B cell (primary cell): ENCODE results near the gene GUCA2A. TPM values are rescaled to one million over a fixed set of nuclear protein-coding genes. Genes with fewer than 3 reads are reported as not detected.

ENCODE experiments used
- ATAC-seq: fragments of 200-7000 bp; cut with Tn5 transposase; one replicate; pipeline ENCODE4 v1.10.0; 2021; ENCODE audit warnings: low read depth, mild to moderate bottlenecking, moderate number of reproducible peaks, moderate library complexity
- CTCF ChIA-PET: fragments of 350-600 bp; sonication (Branson Sonifier 250); formaldehyde crosslinking; loops from one replicate; lab custom pipeline; 2021; ENCODE audit warnings: antibody characterized with exemption, inconsistent platforms; lab: Charles Lee
- POLR2A ChIA-PET: fragments of 350-600 bp; sonication (Branson Sonifier 250); formaldehyde crosslinking; loops from one replicate; lab custom pipeline; 2021; ENCODE audit warnings: antibody characterized with exemption; lab: Charles Lee
- DNase-seq: peaks from one replicate; pipeline ENCODE4 v3.0.0; 2013
- H2AFZ ChIP-seq: 2 replicates; pipeline ENCODE4 v1.6.1; 2012; ENCODE audit warnings: mild to moderate bottlenecking, low read depth, low read length; ENCODE audit not compliant: insufficient read depth, poor library complexity, severe bottlenecking
- H3K27ac ChIP-seq, 2 donors: 1 replicate in 1 of 2; 2 replicates in 1 of 2; pipeline ENCODE4 v1.5.1; 2012 to 2013; ENCODE audit warnings: low read length in 2 of 2, mild to moderate bottlenecking in 2 of 2, moderate library complexity in 1 of 2
- H3K27me3 ChIP-seq, 4 experiments: fragments of 200-600 bp in 1 of 4; sonication (generic) in 1 of 4; replicated peaks in 1 of 4; 1 replicate in 2 of 4; 2 replicates in 2 of 4; pipeline versions ENCODE4 v1.6.1 to v1.7.0; 2013 to 2016; ENCODE audit warnings: low read length in 3 of 4, mild to moderate bottlenecking in 2 of 4, mixed read lengths in 1 of 4, moderate library complexity in 1 of 4; ENCODE audit not compliant: insufficient read depth in 4 of 4, control insufficient read depth in 3 of 4; ENCODE audit errors: control extremely low read depth in 1 of 4
- H3K36me3 ChIP-seq, 2 experiments: replicated peaks in 1 of 2; 1 replicate in 1 of 2; 2 replicates in 1 of 2; pipeline versions ENCODE4 v1.6.1 to v1.7.1; 2013; ENCODE audit warnings: low read length in 1 of 2; ENCODE audit not compliant: insufficient read depth in 2 of 2, control insufficient read depth in 1 of 2; ENCODE audit errors: control extremely low read depth in 1 of 2, extremely low read depth in 1 of 2
- H3K4me1 ChIP-seq, 2 donors: fragments of 200-600 bp in 1 of 2; sonication (generic) in 1 of 2; 1 replicate in 1 of 2; 2 replicates in 1 of 2; pipeline versions ENCODE4 v1.5.1 to v1.6.1; 2013 to 2017; ENCODE audit warnings: low read length in 2 of 2; ENCODE audit not compliant: control insufficient read depth in 2 of 2, insufficient read depth in 2 of 2
- H3K4me2 ChIP-seq: replicated peaks from 2 replicates; pipeline ENCODE3; 2012; ENCODE audit warnings: mild to moderate bottlenecking, low read depth, low read length; ENCODE audit not compliant: poor library complexity, severe bottlenecking
- H3K4me3 ChIP-seq, 5 experiments: fragments of 200-600 bp in 1 of 5; sonication (generic) in 1 of 5; 1 replicate in 3 of 5; 2 replicates in 2 of 5; pipeline versions ENCODE4 v1.5.1 to v1.7.0; 2011 to 2016; ENCODE audit warnings: low read length in 4 of 5, mild to moderate bottlenecking in 4 of 5, low read depth in 2 of 5, control low read depth in 1 of 5, moderate library complexity in 1 of 5; ENCODE audit not compliant: insufficient read depth in 1 of 5; ENCODE audit errors: control extremely low read depth in 1 of 5, extremely low read depth in 1 of 5
- H3K79me2 ChIP-seq: fragments of 200-600 bp; sonication (generic); one replicate; pipeline ENCODE4 v1.6.0; 2016; ENCODE audit warnings: low read length; ENCODE audit not compliant: control insufficient read depth, insufficient read depth
- H3K9ac ChIP-seq: fragments of 200-600 bp; sonication (generic); 2 replicates; pipeline ENCODE4 v1.6.1; 2017; ENCODE audit warnings: mild to moderate bottlenecking, low read length, moderate library complexity
- H3K9me3 ChIP-seq, 3 donors: one replicate each; pipeline versions ENCODE4 v1.6.1 to v1.7.1; 2013; ENCODE audit warnings: low read length in 2 of 3; ENCODE audit not compliant: control insufficient read depth in 2 of 3, insufficient read depth in 1 of 3; ENCODE audit errors: control extremely low read depth in 1 of 3
- H4K20me1 ChIP-seq: 2 replicates; pipeline ENCODE4 v1.6.0; 2012; ENCODE audit warnings: mild to moderate bottlenecking, low read length; ENCODE audit not compliant: insufficient read depth, control insufficient read depth, poor library complexity, severe bottlenecking
- H3K27ac Mint-ChIP-seq: one replicate; pipeline ENCODE4 v1.8.0; 2021; ENCODE audit warnings: mixed read lengths
- H3K27me3 Mint-ChIP-seq: one replicate; pipeline ENCODE4 v1.8.0; 2021; ENCODE audit warnings: mixed read lengths
- H3K4me1 Mint-ChIP-seq: one replicate; pipeline ENCODE4 v1.8.0; 2021; ENCODE audit warnings: mixed read lengths
- H3K4me3 Mint-ChIP-seq: one replicate; pipeline ENCODE4 v1.8.0; 2021; ENCODE audit warnings: mixed read lengths
- H3K9me3 Mint-ChIP-seq: one replicate; pipeline ENCODE4 v1.8.0; 2022; ENCODE audit warnings: mixed read lengths; ENCODE audit not compliant: insufficient read depth
- EZH2 ChIP-seq: IDR thresholded peaks from 2 replicates; pipeline ENCODE4 v1.6.1; 2012; ENCODE audit warnings: borderline replicate concordance, low read depth, mild to moderate bottlenecking, moderate library complexity, low read length; ENCODE audit not compliant: insufficient read depth, poor library complexity, severe bottlenecking
- WGBS: methylation state at CpG from one replicate; pipeline ENCODE4 v1.1.5; 2013; ENCODE audit warnings: missing lambda C conversion rate; ENCODE audit not compliant: insufficient coverage; 5-methylcytosine and 5-hydroxymethylcytosine counted together
- intact Hi-C: fragments of 100-400 bp; cut with micrococcal nuclease; formaldehyde crosslinking; loops from one replicate; pipeline ENCODE4 v1.10.0; 2022
- polyA plus RNA-seq: library from polyadenylated mRNA; depleted of rRNA; stranded (reverse); fragments of >200 nt; gene quantifications from 2 replicates; pipeline ENCODE4 v1.2.3, GENCODE V29; 2012
- total RNA-seq, 2 donors: library from RNA; stranded (reverse); fragments of 120-200 nt in 1 of 2; gene quantifications; 1 replicate in 1 of 2; 2 replicates in 1 of 2; pipeline versions ENCODE4 v1.2.3 to v1.2.4, GENCODE V29; 2013 to 2022
- TF ChIP-seq, protein P1 (sequence below): fragments of 200-600 bp; IDR thresholded peaks from one replicate; pipeline ENCODE4 v1.8.0; 2022; ENCODE audit warnings: antibody characterized with exemption, mild to moderate bottlenecking

GUCA2A gene
- total and polyA plus RNA-seq, 2 donors (not counting 1 experiment from before 2014, with no cell fraction given): not detected

DNA sequence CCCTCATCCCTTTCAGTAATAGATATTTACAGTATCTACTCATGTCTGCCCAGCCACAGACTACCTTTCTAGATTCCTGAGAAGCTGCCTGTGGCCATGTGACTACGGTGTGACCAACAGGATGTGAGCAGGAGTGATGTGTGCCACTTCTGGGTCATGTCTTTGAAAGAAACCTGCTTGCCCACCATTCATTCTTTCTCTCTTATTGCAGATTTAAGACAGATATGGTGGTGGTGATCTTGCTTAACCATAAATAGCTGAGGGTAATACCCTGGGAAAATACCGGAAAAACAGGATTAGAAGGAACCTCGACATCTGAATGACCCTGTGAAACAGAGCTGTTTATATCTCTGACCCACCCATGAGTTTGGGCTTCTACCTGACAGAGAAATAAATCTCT lies 41.6 kb upstream of the GUCA2A start:
- H3K27ac Mint-ChIP-seq: no peak overlapping the region
- POLR2A ChIA-PET: no interaction called here

GRCh38 chr1:42201986-42202385 lies 37.4 kb upstream of the GUCA2A start:
- intact Hi-C loops: no loop called here
- no peak overlapping the region for H2AFZ ChIP-seq
- peaks cover 2% of the 10 kb centered on the region for H3K79me2 ChIP-seq
- H3K27me3 ChIP-seq: no peaks in the 10 kb centered on the region
- DNase-seq (no peak), ATAC-seq (no peak)
- ChIA-PET CTCF (interaction anchor here (1.3 kb wide), 1 partner anchor 28 kb away, joined by 3 read pairs; no protein-coding TSS in a partner anchor), POLR2A (no interaction called here)
- peaks cover 4% of the 10 kb centered on the region for H3K9me3 Mint-ChIP-seq
- no peaks in the 10 kb centered on the region for H3K4me1 ChIP-seq
- no peak overlapping the region for H3K27ac ChIP-seq
- H3K9ac ChIP-seq: no peak overlapping the region
- H4K20me1 ChIP-seq: peaks cover 4% of the 10 kb centered on the region
- TF ChIP-seq, protein P1, sequence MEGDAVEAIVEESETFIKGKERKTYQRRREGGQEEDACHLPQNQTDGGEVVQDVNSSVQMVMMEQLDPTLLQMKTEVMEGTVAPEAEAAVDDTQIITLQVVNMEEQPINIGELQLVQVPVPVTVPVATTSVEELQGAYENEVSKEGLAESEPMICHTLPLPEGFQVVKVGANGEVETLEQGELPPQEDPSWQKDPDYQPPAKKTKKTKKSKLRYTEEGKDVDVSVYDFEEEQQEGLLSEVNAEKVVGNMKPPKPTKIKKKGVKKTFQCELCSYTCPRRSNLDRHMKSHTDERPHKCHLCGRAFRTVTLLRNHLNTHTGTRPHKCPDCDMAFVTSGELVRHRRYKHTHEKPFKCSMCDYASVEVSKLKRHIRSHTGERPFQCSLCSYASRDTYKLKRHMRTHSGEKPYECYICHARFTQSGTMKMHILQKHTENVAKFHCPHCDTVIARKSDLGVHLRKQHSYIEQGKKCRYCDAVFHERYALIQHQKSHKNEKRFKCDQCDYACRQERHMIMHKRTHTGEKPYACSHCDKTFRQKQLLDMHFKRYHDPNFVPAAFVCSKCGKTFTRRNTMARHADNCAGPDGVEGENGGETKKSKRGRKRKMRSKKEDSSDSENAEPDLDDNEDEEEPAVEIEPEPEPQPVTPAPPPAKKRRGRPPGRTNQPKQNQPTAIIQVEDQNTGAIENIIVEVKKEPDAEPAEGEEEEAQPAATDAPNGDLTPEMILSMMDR: no peak
- TF ChIP-seq EZH2: no peak
- H3K4me2 ChIP-seq: no peak overlapping the region
- no peak overlapping the region for H3K27ac Mint-ChIP-seq
- H3K36me3 ChIP-seq: peaks cover 22 to 48% of the 10 kb centered on the region in 2 experiments
- no peaks in the 10 kb centered on the region for H3K4me1 Mint-ChIP-seq
- H3K9me3 ChIP-seq: peaks cover 8 to 12% (median 8%) of the 10 kb centered on the region in 3 donors
- H3K4me3 ChIP-seq: no peak overlapping the region
- H3K27me3 Mint-ChIP-seq: no peaks in the 10 kb centered on the region
- no peak overlapping the region for H3K4me3 Mint-ChIP-seq

More for the DNA sequence above, 41.6 kb upstream of the GUCA2A start:
- Mint-ChIP-seq H3K4me3 (no peak overlapping the region), H3K4me1 (peaks cover 30% of the 10 kb centered on the region), H3K27me3 (no peaks in the 10 kb centered on the region), H3K9me3 (peaks cover 4% of the 10 kb centered on the region)
- H3K79me2 ChIP-seq: peaks cover 32% of the 10 kb centered on the region
- no peak overlapping the region for H3K4me2 ChIP-seq
- no peak for ATAC-seq
- H3K27ac ChIP-seq: no peak overlapping the region
- peaks cover 37% of the 10 kb centered on the region for H4K20me1 ChIP-seq
- H3K4me3 ChIP-seq: no peak overlapping the region
- no peak overlapping the region for H2AFZ ChIP-seq
- CTCF ChIA-PET: no interaction called here
- 100% methylated on average over 3 of the region's 3 CpGs for WGBS
- H3K36me3 ChIP-seq: peaks cover 21 to 38% of the 10 kb centered on the region in 2 experiments
- DNase-seq: no peak
- peaks cover 6 to 10% of the 10 kb centered on the region in 2 donors for H3K4me1 ChIP-seq
- peaks cover 8 to 12% (median 8%) of the 10 kb centered on the region in 3 donors for H3K9me3 ChIP-seq
- intact Hi-C loops: no loop called here
- H3K27me3 ChIP-seq: no peaks in the 10 kb centered on the region
- TF ChIP-seq EZH2: no peak
- TF ChIP-seq, protein P1: no peak
- no peak overlapping the region for H3K9ac ChIP-seq
